Neutrophil (primary cell): ENCODE results near the gene USPL1.

Experiments
- H3K27ac ChIP-seq: fragments of 200-600 bp; sonication (generic); 2 replicates; pipeline ENCODE4 v1.5.1; 2016; ENCODE audit warnings: mild to moderate bottlenecking, moderate library complexity
- H3K27me3 ChIP-seq: fragments of 200-600 bp; sonication (generic); 2 replicates; pipeline ENCODE4 v1.6.0; 2016; ENCODE audit warnings: mild to moderate bottlenecking
- H3K36me3 ChIP-seq: fragments of 200-600 bp; sonication (generic); 2 replicates; pipeline ENCODE4 v1.5.1; 2017
- H3K4me1 ChIP-seq, 2 experiments: fragments of 200-600 bp in 1 of 2; sonication (generic) in 1 of 2; 1 replicate in 1 of 2; 2 replicates in 1 of 2; pipeline versions ENCODE4 v1.5.1 to v1.6.1; 2013 to 2016; ENCODE audit warnings: low read depth in 1 of 2, low read length in 1 of 2, mild to moderate bottlenecking in 1 of 2, moderate library complexity in 1 of 2; ENCODE audit not compliant: control insufficient read depth in 1 of 2, insufficient read depth in 1 of 2
- H3K4me3 ChIP-seq, 2 experiments: fragments of 200-600 bp in 1 of 2; sonication (generic) in 1 of 2; 1 replicate in 1 of 2; 2 replicates in 1 of 2; pipeline ENCODE4 v1.5.1; 2013 to 2016; ENCODE audit warnings: low read depth in 1 of 2, low read length in 1 of 2, mild to moderate bottlenecking in 1 of 2, moderate library complexity in 1 of 2
- H3K9me3 ChIP-seq: fragments of 200-600 bp; sonication (generic); 2 replicates; pipeline ENCODE4 v1.5.1; 2016
- CTCF ChIP-seq: fragments of 200-600 bp; sonication (generic); IDR thresholded peaks from 2 replicates; pipeline ENCODE4 v1.5.1; 2016; ENCODE audit warnings: antibody characterized with exemption

Gene USPL1

DNA sequence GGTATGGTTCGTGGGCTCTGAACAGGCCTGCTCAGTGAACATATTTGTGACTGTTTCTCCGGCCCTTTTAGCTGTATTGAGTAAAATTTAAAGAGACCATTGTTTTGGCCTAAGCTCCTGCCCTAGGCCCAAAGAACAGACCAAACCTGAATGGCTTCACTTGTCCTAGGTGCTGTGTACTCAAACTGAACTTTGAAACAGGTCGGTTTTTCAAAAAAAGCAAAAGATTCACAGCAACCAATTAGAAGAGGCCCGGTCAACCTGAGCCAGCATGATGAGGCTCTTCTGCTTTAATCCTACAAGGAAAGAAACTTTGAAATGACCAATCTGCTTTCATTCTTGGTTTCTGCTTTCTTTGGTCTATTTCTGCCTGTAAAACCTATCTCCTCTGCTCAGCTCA lies 50.6 kb downstream of the USPL1 start:
- Histone ChIP-seq H3K4me3 (no peak overlapping the region), H3K27me3 (no peaks in the 10 kb centered on the region), H3K36me3 (no peaks in the 10 kb centered on the region), H3K9me3 (no peaks in the 10 kb centered on the region), H3K27ac (no peak overlapping the region), H3K4me1 (peaks cover 10 to 19% of the 10 kb centered on the region in 2 experiments)
- no peak for TF ChIP-seq CTCF

GRCh38 chr13:30671271-30671815 lies 53.6 kb downstream of the USPL1 start:
- Histone ChIP-seq H3K27me3 (no peaks in the 10 kb centered on the region), H3K27ac (no peak overlapping the region)
- no peak for TF ChIP-seq CTCF

GRCh38 chr13:30673669-30674521 lies 56.2 kb downstream of the USPL1 start:
- Histone ChIP-seq H3K9me3 (no peaks in the 10 kb centered on the region), H3K4me3 (peak overlapping the region; percentile 69), H3K27me3 (no peaks in the 10 kb centered on the region), H3K36me3 (no peaks in the 10 kb centered on the region), H3K27ac (peak overlapping the region; percentile 89), H3K4me1 (peaks cover 14 to 30% of the 10 kb centered on the region in 2 experiments)
- TF ChIP-seq CTCF = peak; percentile 84

More at GRCh38 chr13:30671271-30671815, 53.6 kb downstream of the USPL1 start:
- H3K36me3 ChIP-seq = no peaks in the 10 kb centered on the region
- no peak overlapping the region for H3K4me3 ChIP-seq
- H3K9me3 ChIP-seq = no peaks in the 10 kb centered on the region
- peaks cover 14 to 30% of the 10 kb centered on the region in 2 experiments for H3K4me1 ChIP-seq

GRCh38 chr13:30675717-30676116 lies 58.0 kb downstream of the USPL1 start:
- Histone ChIP-seq H3K4me3 (no peak overlapping the region), H3K36me3 (no peaks in the 10 kb centered on the region), H3K27me3 (no peaks in the 10 kb centered on the region), H3K27ac (peak overlapping the region; percentile 38), H3K9me3 (no peaks in the 10 kb centered on the region), H3K4me1 (peaks cover 14 to 37% of the 10 kb centered on the region in 2 experiments)
- TF ChIP-seq CTCF = no peak

DNA sequence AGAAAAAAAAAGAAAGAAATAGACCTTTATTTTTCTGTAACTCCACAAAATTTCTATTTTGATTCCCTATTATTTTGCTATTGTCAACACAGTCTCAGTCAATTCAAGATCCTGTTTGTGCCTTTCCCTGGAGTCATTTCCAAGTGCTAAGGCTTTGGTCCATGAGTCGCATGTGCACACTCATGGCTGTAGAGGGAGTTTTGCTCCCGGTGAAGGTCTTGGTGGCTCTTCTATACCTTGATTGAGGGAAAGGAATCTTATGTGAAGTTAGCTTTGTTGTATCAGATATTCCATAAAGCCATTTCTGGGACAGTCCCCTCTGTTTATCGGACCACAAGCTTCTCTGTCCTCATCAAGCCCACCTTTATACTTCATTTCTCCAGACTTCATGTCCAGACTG lies 59.0 kb downstream of the USPL1 start:
- Histone ChIP-seq H3K9me3 (no peaks in the 10 kb centered on the region), H3K36me3 (no peaks in the 10 kb centered on the region), H3K4me1 (peaks cover 20 to 43% of the 10 kb centered on the region in 2 experiments), H3K27ac (no peak overlapping the region), H3K4me3 (no peak overlapping the region), H3K27me3 (no peaks in the 10 kb centered on the region)
- no peak for TF ChIP-seq CTCF
